ENCODE results near the gene TTN.

TTN gene

GRCh38 chr2:178499640-178500039 is 307.6 kb downstream of the TTN start:
- TF ChIP-seq, protein P1, sequence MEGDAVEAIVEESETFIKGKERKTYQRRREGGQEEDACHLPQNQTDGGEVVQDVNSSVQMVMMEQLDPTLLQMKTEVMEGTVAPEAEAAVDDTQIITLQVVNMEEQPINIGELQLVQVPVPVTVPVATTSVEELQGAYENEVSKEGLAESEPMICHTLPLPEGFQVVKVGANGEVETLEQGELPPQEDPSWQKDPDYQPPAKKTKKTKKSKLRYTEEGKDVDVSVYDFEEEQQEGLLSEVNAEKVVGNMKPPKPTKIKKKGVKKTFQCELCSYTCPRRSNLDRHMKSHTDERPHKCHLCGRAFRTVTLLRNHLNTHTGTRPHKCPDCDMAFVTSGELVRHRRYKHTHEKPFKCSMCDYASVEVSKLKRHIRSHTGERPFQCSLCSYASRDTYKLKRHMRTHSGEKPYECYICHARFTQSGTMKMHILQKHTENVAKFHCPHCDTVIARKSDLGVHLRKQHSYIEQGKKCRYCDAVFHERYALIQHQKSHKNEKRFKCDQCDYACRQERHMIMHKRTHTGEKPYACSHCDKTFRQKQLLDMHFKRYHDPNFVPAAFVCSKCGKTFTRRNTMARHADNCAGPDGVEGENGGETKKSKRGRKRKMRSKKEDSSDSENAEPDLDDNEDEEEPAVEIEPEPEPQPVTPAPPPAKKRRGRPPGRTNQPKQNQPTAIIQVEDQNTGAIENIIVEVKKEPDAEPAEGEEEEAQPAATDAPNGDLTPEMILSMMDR (IDR thresholded peaks at IDR 0.05; ENCODE audit: low read depth, low read length) = no peak
- no peak for DNase-seq (ENCODE audit: extremely low read depth, low read depth)

GRCh38 chr2:178498137-178498536 is 309.1 kb downstream of the TTN start:
- TF ChIP-seq, protein P1 (IDR thresholded peaks at IDR 0.05; ENCODE audit: low read depth, low read length) = no peak
- no peak for DNase-seq (ENCODE audit: extremely low read depth, low read depth)

DNA sequence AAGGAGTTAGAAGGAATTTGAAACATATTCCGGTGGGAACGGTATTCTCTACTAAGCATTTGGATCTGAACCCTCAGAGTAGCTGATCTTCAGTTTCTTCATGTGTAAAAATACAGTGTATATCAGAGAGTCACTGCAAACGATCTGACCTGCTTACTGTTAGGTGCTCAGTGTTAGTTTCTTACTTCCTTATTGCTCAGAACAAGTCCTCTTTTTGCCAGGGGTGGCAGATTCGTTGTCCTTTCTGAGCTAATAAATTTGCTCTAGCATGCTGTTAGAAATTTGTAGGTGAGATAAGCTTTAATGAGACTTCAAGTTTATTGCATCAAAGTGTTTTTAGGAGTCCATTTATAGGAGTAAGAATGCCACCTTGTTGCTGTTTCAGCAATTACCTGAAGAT is 311.2 kb downstream of the TTN start:
- TF ChIP-seq, protein P1 (IDR thresholded peaks at IDR 0.05; ENCODE audit: low read depth, low read length) = no peak
- no peak for DNase-seq (ENCODE audit: extremely low read depth, low read depth)

DNA sequence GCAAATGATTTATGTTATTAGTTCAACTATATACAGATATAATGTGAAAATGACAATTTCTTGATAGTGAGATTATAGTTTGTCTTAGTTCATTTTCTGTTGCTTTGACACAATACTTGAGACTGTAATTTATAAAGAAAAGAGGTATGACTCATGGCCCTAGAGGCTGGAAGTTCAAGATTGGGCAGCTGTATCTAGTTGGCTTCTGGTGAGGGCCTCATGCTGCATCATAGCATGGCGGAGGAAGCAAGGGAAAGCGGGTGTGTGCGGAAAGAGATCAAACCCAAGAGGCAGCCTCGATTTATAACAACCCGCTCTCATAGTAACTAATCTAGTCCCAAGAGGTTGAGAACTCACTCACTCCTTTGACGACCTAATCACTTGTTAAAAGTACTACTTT is 315.6 kb downstream of the TTN start:
- TF ChIP-seq, protein P1 (IDR thresholded peaks at IDR 0.05; ENCODE audit: low read depth, low read length) = no peak
- DNase-seq (ENCODE audit: extremely low read depth, low read depth) = no peak

GRCh38 chr2:178485356-178485755 is 321.9 kb downstream of the TTN start:
- peak; percentile 39 for DNase-seq (ENCODE audit: extremely low read depth, low read depth)
- TF ChIP-seq, protein P1 (IDR thresholded peaks at IDR 0.05; ENCODE audit: low read depth, low read length) = no peak

DNA sequence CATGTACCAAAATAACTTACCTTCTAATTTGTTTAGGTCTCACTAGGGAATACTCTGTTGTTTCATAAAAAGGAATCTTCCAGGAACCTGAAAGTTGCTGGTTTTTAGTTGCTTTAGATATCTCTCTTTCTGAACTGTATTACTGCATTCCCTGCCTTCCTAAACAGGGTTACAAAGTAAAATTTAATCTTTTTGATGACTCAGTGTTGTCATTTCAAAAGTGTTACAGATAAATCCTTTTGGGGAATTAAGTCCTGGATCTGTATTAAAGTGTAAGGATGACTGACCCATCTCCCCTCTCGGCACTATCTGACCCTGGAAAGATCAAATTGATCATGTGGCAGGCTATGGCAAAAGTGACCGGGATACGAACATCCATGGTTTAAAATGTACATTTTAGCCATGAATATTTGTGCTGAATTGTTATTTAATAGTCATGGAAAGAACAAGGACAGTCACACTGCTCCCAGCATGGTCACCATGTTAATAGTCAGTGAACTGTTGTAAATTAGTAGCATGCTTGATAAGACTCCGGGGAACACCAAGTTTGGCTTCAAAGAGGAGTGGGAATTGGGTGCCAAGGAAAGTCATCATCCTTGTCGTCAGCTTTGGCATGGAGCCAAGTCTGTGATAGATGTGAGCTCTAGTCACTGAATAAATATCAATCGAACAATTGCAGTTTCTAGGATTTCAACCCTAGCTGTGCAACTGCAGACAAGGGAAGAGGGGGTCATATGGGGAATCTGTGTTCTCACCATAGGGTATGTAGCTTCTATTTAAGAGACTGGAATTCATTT is 322.8 kb downstream of the TTN start:
- TF ChIP-seq, protein P1 (IDR thresholded peaks at IDR 0.05; ENCODE audit: low read depth, low read length) = no peak
- no peak for DNase-seq (ENCODE audit: extremely low read depth, low read depth)

DNA sequence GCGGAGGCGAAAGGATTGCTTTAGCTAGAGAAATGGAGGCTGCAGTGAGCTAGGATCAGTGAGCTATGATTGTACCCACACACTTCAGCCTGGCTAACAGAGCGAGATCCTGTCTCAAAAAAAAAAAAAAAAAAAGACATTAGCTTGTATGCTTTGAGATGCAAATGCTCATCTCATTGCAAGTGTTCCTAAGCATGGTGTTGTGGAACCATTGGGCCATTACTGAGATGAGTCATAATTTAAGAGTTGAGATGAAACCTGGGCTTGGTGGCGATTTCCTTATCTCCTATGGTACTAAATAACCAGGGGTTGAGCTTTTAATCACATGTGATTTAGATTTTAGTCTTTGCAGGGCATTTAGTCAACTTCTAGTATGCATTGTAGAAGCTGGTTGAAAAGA is 324.8 kb downstream of the TTN start:
- TF ChIP-seq, protein P1 (IDR thresholded peaks at IDR 0.05; ENCODE audit: low read depth, low read length) = no peak
- DNase-seq (ENCODE audit: extremely low read depth, low read depth) = no peak

All from AG09319 (cell line).